ENCODE data around the gene PTPRD. TPM values are rescaled to one million over a fixed set of nuclear protein-coding genes. Genes with fewer than 3 reads are reported as not detected.

PTPRD gene
- polyA plus RNA-seq, 3 donors = 106 to 122 (median 110) TPM

DNA sequence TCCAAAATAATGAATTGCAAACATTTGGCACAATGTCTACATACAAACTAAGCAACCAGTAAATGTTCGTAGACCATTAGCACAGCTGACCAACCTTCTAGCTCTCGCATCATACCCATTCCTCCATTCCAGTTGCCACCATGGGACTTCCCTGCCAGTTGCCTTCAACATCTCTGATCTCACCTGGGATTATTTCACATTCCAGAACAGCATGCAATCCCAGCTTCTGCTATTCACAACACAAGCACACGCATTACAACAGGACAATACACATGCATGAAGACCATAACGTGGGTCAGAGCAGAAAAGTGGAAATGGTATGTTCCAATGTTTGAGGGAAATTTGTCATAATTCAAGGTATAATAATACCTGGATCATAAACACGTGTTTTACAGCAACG, 1965.0 kb downstream of the PTPRD start:
- no peak for DNase-seq

DNA sequence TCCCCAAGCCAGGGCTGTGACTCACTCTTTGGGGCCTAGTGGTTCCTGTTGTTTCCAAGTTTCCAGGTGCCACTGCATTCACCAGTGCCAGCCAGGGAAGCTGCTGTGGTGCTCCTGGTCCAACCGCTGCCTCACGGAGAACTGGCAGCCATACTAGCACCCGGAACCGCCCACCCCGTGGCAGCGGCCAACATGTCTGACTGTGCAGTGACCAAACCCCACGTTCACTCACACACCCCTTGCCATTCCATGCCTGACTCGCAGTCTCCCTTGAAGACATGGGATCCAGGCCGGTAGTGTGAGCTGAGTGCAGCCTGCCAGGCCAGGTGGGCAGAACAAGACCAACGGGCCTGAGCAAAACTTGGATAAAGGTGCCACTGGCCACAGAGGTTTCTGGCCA, 1968.2 kb downstream of the PTPRD start:
- no peak for DNase-seq

DNA sequence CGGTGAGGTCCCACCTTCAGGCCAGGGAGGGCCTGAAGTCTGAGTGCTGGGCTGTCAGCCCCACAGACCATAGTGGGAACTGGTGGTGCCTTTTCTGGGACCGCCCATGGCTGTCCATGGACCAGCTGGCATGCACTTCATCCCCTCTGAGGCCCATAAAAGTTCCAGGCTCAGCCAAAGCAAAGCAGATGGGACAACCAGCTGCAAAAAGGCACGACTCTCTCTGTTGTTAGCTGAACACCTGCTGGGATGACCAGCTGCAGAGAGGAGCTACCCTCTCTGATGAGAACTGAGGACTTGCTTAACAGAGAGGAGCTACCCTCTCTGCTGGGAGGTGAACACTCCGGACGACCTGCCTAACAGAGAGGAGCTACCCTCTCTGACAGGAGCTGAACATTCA, 1968.9 kb downstream of the PTPRD start:
- no peak for DNase-seq

DNA sequence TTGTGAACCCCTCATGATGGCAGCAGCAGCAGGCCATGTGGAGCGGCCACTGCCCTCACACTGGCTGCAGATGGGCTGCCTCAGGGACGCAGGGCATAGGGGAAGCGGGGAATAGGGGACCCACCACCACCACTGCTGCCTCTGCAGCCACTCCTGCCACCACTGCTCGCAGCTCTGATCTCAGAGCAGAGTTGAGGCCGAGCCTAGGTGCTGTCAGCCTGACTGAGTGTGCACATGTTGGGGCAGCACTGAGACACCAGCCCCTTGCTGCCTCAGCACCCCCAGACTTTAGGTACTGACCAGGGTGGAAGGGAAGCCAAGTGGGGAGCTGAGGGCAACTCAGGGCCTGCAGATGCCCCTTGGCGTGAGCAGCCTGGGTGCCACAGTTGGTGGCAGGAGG, 1969.3 kb downstream of the PTPRD start:
- no peak for DNase-seq

DNA sequence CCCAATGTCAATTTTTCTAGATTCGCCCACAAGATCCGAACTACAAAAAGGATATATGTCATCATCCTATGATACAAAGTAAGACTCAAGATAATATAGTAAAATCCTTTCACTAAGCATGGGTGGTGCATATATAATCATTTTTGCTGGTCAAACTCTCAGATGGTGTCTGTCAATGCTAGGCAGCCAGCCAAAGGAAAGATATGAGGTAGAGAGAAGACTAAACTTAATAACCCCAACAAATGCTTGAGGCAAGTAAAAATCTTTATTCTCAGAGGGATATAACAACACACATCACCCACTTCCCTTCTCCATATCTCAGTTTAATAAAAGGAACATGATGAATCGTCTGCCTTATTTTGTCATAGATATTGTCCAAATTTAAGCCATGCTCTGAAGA, 1972.0 kb downstream of the PTPRD start:
- no peak for DNase-seq

DNA sequence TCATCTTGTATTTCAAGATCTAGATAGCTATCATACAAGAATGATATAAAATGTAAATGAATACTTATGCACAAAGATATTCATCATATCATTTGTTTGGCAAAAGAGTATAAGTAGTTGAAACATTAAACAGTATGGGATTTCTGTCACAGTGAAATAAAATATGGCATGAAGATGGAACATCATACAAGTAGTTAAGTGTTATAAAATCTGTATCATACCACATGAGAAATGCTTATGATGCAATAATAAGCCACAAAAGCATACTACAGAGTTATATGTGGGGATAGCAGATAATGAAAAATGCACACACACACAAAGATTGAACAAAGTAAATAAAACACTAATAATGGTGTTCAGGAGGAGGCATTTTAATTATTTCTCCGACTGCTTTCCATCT, 1975.2 kb downstream of the PTPRD start:
- no peak for DNase-seq

DNA sequence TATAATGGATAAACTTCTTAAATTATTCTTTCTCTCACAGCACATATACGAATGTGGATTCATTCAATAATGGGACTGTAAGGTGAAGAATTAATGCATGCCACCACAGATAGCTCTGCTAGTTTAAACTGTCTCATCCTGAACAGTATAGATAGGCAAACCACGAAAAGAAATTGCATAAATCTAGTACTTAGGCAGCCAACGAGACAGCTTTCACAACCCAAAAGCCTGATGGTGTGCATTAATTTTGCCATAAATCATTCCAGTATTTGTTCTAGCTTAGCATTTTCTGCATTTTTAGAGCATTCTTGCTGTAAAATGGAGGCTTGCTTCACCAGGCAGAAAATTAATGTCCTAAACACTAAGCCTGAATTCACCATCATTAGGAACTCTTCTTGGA, 1979.0 kb downstream of the PTPRD start:
- DNase-seq = no peak

DNA sequence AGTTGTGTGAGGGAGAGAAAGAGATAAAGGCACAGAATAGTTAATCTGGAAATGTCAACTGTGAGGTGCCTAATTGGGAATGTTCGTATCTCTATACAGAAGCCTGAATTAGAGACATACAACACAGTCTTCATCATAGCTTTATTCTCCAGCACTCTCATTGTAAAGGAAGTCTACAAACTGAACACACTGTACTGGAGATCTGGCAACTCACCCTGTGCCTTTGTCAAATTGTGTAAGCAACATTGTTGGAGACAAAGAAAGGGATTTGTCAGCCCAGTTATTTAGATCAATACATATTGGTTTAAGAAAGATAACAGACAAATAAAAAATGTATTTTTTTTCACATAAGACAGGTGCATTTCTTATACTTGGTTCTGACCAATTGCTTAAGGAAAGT, 1980.3 kb downstream of the PTPRD start:
- no peak for DNase-seq

DNA sequence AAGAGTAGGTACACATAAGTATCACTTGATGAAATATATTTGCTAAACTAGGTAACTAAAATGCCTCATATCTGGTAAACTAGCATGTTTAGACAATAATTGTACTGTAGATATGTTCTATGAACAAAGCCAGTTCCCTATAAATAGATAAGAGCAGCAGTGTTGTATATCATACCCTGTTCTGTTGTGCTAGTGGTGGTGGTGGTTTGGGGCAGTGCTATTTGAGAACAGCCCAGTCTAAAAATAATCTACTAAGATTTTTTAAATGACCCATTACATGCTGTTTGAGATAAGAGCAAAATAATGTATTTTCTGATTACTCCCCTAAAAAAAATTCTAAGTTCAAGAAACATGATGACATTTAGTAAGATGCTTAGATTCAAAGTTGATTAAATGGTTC, 1984.0 kb downstream of the PTPRD start:
- DNase-seq = no peak

DNA sequence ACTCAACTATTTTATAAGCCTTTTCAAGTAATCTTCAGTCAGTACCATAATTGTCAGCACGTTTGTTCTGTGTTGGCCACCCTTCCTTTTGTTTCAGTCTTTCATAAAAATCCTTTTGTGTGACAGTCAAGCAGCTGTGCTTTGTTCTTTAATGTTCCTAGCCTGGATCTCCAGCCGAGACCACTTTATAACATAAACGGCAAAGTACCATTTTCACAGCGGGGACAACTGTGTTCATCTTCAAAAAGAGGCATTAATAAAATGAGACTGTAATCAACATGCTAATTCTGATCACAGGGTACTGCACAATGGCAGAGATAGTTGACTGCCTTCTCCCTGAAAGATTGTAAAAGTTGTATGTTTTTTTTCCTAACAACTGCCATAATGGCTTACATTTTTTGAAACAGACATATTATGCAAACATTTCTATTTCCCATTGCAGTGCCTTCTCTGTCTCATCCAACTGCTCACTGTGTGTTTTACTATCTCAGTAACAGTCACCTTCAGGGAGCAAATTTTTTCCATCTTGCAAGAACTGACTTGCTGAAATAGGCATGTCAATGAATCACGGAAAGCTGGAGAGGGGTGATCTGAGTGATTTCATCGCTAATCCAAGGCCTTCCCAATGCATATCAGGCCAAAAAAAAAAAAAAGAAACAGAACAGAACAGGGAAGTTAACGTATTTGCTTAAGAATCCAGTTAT, 1984.7 kb downstream of the PTPRD start:
- no peak for DNase-seq

DNA sequence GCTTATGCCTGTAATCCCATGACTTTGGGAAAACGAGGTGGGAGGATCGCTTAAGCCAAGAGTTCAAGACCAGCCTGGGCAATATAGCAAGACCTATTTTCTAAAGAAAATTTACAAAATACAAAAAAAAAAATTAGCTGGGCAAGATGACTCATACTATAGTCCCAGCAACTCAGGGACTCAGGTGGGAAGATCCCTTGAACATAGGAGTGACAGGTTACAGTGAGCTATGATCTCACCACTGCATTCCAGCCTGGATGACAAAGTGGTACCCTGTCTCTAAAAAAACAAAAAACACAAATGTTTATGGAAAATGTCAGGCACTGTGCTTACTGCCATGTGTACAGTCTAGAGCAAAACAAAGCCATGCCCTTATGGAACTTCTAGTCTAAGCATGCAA, 1989.9 kb downstream of the PTPRD start:
- DNase-seq = no peak

DNA sequence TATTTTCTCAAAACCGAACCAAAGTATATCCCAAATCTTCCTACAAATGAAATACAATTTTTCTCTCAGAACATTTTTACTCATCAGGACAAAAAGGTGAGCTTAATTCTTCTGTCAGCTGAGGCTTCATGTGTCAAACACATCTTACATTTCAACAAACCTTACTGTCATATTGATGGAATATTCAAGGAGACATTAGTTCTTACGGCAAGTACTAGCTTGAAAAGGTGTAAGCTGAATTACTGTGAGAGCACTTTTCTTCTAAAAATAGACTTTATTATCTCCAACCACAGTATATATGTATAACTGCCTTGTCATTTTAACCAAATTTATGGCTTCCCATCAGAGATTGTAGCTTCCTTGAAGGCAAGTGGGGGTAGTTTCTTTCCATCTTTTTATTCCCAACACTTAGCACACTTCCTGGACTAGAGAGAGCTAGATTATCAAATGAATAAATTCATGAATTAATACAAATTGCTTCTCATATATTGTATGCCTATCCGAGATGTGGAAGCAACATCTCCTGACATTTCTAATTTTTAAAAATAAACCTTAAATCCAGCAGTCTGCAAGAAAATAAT, 1990.5 kb downstream of the PTPRD start:
- DNase-seq = no peak

DNA sequence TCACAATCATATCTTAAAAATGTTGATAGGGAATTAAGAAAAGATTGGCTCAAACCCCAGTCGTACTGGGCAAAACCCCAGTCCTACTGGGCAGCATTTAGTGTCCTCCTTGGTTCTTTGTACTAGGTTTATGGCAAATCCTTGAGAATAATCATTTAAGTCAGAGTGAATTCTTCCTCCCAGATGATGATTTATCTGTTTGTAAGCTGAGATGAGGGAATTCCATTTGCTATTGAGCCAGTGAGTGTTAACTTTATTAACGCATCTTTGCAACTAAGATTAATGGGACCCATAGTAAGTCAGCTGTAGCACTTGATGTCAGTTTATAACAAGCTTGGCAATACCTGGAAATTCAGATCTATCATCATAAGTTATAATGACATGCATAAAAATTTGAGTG, 1991.4 kb downstream of the PTPRD start:
- DNase-seq = peak; percentile 38

DNA sequence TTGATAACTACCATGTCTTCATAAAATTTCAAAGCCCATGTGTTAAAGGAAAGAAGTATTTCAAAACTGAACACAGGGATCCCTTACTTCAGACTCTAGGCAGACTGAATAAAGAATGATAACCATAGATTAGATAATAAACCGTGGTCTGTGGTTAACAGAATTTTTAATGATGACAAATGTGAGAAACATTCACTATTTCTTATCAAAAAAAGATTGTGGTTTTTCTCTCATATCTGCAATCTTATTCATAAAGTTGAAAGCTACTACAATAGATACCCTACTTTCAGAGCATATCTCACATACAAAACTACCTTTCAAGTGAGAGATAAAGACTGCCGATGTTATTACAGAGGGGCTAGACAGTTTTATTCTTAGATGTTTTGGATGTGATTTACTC, 1996.4 kb downstream of the PTPRD start:
- DNase-seq = no peak

DNA sequence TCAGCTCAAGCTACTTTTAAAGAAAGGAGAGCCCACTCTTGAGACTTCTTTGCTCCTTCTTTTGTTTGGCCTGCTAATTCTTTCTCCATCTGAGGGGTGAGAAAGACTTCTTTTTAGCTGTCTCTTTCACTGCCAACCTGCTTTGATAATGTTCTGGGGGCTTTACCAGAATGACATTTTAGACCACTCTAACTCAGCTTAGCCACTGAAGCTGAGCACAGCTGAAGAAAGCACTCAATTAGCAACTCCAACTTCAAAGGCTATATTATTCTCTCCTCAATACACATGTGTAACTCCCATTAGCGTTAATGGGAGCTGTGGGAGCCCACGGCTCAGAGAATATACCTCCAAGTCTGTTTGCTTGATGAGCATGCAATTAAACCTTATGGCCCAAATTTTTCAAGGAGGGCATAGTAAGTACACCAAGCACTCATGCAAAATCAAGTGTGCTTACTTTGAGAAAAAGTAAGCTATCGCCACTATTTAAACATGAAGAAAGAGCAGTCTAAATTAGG, 1997.8 kb downstream of the PTPRD start:
- DNase-seq = no peak

DNA sequence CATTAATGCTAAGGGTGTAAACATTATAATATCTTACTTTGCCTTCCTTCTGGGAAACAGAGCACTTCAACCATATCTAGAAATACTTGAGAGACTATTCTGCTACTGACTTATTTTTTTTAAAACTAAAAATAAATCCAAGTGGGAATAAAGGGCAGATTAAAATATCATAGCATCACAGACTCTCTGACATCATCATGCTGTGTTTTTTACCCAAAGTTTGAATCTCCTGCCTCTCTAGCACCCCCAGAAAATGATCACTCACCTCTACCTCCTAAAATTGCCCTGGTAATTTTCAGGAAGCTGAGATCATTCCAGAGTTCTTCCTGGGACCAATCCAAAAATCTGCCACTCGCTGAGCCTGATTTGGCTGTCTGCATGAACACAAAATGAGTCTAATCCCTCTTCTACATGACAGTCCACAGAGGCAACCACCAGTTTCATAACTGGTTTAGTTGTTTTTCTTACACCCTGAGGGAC, 1999.4 kb downstream of the PTPRD start:
- DNase-seq = no peak

DNA sequence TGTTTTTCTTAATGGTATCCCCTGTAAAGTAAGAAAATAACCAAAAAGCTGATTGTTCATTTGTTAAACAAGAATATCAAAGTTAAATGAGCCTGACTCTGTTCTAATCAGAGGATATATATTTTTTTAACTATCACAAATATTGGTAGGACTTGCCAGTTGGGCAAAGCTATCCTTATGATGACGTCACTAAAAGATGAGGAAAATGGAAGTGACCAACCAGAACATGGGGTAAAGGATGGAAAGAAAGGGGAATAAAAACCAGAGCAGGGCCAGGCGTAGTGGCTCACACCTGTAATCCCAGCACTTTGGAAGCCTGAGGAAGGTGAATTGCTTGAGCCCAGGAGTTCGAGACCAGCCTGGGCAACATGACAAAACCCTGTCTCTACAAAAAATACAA, 2001.6 kb downstream of the PTPRD start:
- DNase-seq = no peak

DNA sequence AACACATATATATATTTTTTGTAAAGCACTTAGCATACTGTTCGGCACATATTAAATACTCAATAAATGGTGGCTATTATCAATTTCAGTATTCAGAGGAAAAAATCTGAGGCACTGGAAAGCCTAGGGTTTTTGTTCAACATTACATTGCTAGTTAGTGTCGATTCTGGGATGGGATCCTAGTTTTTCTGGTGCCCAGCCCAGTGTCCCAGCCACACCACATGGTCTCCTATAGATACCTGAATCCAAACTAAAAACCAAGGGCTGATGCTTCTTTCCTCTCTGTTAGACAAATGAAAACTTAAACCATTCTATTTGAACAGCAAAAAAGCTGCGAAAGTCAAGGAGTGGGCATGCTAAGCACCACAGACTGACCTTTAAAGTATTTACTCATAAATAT, 2002.5 kb downstream of the PTPRD start:
- no peak for DNase-seq

DNA sequence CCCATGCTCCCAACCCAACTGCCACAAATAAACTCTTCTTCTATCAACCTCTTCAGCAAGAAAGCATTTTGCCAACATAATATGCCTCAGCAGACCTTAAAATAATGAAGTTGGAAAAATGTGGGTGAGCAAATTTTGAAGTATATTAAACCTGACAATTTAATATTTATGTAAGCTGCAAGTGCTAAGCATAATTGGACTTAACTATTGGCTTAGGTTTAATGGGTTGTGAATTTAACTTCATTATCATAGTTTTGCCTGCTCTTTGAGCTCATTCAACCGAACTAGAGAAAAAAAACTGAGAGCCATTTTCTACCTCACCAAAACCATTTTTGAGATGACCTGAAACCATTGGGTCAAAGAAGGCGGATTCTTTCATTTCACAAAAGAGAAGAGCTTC, 2007.7 kb downstream of the PTPRD start:
- DNase-seq = no peak

DNA sequence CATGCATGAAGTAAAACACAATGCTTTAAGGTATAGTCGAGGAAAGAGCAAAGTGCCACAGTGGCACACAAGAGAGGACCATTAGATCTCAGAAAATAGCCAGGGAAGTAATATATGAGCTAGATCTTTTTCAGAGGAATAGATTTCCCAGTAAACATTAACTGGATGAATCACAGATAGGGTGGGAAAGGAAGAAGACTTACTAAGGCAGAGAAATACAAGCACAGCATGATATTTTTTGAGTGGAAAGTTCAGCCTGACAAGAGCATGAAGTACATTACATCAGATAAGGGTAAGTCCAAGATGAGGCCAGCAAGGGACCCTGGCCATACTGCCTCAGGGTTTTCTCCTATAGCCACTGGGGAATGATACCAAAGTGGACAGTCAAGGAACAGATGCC, 2008.6 kb downstream of the PTPRD start:
- DNase-seq = no peak

DNA sequence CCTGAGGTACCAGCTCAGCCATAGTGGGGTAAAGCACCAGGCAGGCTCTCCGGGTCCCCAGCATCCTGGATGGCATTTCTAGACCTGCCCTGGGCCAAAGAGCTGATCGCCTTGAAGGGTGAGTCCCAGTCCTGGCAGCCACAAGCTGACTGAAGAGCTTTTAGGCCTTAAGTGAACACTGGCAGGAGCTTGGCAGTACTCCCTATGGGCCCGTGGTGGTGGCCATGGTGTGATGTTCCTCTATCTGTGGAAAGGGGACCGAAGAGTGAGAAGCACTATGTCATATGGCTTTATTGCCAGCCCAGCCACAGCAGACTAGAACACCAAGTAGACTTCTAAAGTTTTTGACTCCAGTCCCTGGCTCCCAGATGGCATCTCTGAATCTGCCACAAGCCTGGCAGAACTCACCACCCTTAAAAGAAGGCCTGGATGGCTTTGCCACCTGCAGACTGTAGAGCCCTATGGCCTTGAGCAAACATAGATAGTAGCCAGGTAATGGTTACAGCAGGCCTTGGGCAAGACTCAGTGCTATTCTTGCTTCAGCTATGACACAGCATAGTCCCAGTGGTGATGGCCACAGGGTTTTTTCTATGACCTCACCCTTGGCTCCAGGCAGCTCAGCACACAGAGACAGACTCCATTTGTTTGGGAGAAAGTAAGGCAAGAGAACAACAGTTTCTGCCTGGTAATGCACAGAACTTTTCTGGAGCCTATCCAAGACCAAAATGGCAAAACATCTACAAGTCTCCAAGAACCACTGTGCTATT, 2011.7 kb downstream of the PTPRD start:
- no peak for DNase-seq

DNA sequence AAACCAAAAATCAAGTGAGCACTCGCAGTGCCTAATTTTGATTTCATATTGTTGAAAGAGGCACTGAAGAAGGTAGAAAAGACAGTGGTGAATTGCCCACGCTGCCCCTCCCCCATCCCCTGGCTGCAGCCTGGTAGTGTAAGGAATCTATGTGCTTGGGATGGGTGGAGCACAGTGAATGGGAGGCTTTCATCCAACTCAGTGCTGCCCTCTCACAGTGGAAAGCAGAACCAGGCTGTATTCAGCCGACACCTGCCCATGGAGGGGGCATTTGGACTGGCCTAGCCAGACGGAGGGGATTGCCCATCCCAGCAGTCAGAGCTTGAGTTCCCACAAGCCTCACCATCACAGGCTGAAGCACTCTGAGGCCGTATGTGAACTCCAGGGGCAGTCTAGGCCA, 2012.9 kb downstream of the PTPRD start:
- DNase-seq = no peak

DNA sequence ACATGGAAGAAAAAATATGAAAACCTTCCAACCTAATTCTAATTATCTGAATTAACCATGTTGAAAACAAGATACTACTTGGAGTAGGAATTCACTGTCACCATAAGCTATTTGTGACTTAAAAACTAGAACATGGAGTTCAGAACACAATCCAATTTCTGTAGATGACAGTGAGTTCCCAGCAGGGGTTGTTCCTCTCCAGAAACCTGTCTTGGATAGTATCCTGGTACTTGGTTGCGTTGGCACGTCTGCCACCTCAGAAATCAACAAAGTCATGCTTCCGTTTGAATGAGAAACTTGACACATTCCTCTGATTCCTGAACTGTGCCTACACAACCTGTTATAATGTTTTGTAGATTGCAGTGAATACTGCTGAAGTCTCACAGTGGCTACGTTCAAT, 2023.3 kb downstream of the PTPRD start:
- no peak for DNase-seq

Data from renal pelvis (tissue), 4 donors.